ENCODE measurements around the gene SHISA8.
"Not testable (repeated sequence)": the region's sequence is repeated elsewhere in the genome, so short reads cannot be mapped to it uniquely, and the experiment has no call there.

SHISA8 gene

GRCh38 chr22:41899110-41899509 is 15.8 kb downstream of the SHISA8 start:
- DNase-seq (ENCODE audit: low read depth in 2 of 2), result no peak

- no peak for DNase-seq (ENCODE audit: low read depth in 2 of 2)
Observed at GRCh38 chr22:41898645-41899044, 16.2 kb downstream of the SHISA8 start.

GRCh38 chr22:41893591-41894375 is 21.1 kb downstream of the SHISA8 start:
- no peak for DNase-seq (ENCODE audit: low read depth in 2 of 2)

- DNase-seq (ENCODE audit: low read depth in 2 of 2), result no peak
Observed at GRCh38 chr22:41892721-41893120, 22.2 kb downstream of the SHISA8 start.

GRCh38 chr22:41891407-41891806 is 23.5 kb downstream of the SHISA8 start:
- DNase-seq (ENCODE audit: low read depth in 2 of 2), result no peak

- no peak for DNase-seq (ENCODE audit: low read depth in 2 of 2)
Observed at GRCh38 chr22:41888627-41889200, 26.2 kb downstream of the SHISA8 start.

- DNase-seq (ENCODE audit: low read depth in 2 of 2), result no peak
Observed at GRCh38 chr22:41885516-41885915, 29.4 kb downstream of the SHISA8 start.

GRCh38 chr22:41885116-41885515 is 29.8 kb downstream of the SHISA8 start:
- DNase-seq (ENCODE audit: low read depth in 2 of 2), result no peak

- no peak for DNase-seq (ENCODE audit: low read depth in 2 of 2)
Observed at GRCh38 chr22:41883400-41883799, 31.5 kb downstream of the SHISA8 start.

GRCh38 chr22:41880653-41881052 is 34.2 kb downstream of the SHISA8 start:
- no peak for DNase-seq (ENCODE audit: low read depth in 2 of 2)

- DNase-seq (ENCODE audit: low read depth in 2 of 2), result no peak
Observed at GRCh38 chr22:41876675-41877074, 38.2 kb downstream of the SHISA8 start.

- DNase-seq (ENCODE audit: low read depth in 2 of 2), result no peak
Observed at GRCh38 chr22:41876275-41876674, 38.6 kb downstream of the SHISA8 start.

- DNase-seq (ENCODE audit: low read depth in 2 of 2), result no peak
Observed at GRCh38 chr22:41875531-41876270, 39.2 kb downstream of the SHISA8 start.

GRCh38 chr22:41874090-41874489 is 40.8 kb downstream of the SHISA8 start:
- DNase-seq (ENCODE audit: low read depth in 2 of 2), result no peak

GRCh38 chr22:41873391-41873790 is 41.5 kb downstream of the SHISA8 start:
- DNase-seq (ENCODE audit: low read depth in 2 of 2), result peak; percentile 15 to 20

GRCh38 chr22:41870786-41871185 is 44.1 kb downstream of the SHISA8 start:
- DNase-seq (ENCODE audit: low read depth in 2 of 2), result no peak

GRCh38 chr22:41870081-41870480 is 44.8 kb downstream of the SHISA8 start:
- DNase-seq (ENCODE audit: low read depth in 2 of 2), result not testable (repeated sequence)

- DNase-seq (ENCODE audit: low read depth in 2 of 2), result no peak
Observed at GRCh38 chr22:41868556-41868955, 46.3 kb downstream of the SHISA8 start.

GRCh38 chr22:41863472-41863871 is 51.4 kb downstream of the SHISA8 start:
- DNase-seq (ENCODE audit: low read depth in 2 of 2), result no peak

GRCh38 chr22:41862530-41863266 is 52.2 kb downstream of the SHISA8 start:
- DNase-seq (ENCODE audit: low read depth in 2 of 2), result peak; percentile 35 to 47

- DNase-seq (ENCODE audit: low read depth in 2 of 2), result peak; percentile 24 to 33
Observed at GRCh38 chr22:41862160-41862529, 52.7 kb downstream of the SHISA8 start.
